ENCODE data around the gene CATSPERD.

CATSPERD gene

DNA sequence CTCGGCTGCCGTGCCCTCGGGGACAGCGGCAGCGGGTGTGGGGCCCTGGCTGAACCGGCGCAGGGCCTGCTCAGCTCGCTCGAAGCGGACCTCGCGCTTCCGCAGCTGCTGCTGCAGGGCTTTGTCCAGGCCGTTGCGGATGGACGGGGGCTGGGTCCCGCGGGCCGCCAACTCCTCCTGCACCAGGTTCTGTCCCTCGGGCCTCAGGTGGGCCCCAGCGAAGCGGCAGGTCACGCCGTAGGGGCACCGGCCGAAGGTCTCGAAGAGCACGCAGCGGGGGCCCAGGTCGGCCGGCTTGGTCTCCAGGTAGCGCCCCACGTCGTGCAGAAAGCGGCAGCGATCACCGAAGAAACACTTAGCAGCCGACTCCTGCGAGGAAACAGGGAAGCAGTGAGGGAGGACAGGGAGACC is 68.9 kb downstream of the CATSPERD start:
- no peak for DNase-seq

DNA sequence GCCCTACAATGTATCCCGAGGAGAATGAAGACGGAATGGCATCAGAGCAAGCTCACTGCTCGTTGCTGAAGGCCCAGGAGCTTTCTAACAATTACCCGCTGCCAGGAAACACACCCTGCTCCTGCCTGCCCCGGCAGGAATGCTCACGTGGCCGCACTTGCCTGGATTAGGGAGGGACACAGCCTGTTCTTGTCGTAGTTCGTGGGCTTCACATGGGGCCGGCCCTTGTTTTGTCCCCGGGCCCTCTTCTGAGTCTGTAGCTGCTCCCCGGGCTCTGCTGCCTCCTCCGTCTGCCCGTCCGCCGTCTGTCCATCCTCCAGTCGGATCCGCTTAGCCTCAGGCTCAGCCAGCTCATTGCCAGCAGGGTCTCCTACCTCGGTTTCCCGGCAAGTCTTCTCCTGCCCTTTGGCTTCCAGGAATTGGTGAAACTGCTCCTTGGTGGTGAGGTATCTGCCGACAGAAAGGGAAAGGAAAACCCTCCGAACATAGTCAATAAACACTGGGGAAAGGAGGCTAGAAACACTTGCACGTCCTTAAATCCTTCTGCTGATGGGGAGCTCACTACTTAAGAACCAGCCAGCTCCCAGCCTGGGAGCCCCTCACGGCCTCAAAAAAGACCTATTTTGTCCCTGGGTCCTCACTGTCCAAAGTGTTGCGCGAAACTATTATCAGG is 69.6 kb downstream of the CATSPERD start:
- no peak for DNase-seq

DNA sequence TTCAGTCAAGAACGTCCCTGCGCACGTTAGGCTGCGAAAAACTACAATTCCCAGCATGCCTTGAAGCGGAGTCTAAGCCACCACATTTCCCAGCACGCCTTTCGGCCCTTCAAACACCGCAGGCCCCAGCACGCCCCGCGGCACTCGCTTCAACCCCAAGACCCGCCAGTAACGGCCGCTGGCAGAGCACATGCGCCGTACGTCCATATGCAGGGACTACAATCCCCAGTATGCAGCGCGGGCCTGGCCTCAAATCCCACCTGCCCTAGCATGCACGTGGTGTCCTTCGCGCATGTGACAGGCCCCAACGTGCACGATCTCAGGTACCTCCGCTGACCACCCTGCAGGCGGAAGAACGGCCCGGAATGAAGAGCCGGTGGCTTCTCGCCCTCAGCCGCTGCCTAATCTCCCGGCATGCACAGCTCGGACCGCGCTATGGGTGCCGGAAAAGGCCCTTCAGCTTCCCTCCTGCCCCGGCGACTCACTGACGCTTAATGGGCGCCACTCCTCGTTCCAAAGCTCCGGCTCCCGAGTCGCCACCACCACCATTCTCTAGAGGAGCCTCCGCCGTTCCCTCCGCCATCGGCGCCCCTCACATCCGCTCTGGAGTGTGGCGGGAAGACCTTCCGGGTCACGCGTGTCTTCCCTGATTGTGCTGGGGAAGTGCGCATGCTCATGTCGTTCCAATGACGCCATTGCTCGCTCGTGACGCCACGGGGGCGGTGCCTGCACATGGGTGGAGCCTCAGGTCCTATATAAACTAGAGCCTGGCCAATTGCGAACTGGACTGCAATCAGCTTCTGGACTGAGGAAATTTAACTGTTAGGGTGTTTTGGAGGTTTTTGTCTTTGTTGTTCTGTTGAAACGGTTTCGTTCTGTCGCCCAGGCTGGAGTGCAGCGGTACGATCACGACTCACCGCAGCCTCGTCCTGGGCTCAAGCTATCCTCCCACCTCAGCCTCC is 70.4 kb downstream of the CATSPERD start, which contains the start of gene DUS3L:
DUS3L (minus strand) TSS at position 605 of the 962 bp plus-strand sequence; CDS start at position 583, 22 bp downstream.
- DNase-seq = peak; percentile 97

DNA sequence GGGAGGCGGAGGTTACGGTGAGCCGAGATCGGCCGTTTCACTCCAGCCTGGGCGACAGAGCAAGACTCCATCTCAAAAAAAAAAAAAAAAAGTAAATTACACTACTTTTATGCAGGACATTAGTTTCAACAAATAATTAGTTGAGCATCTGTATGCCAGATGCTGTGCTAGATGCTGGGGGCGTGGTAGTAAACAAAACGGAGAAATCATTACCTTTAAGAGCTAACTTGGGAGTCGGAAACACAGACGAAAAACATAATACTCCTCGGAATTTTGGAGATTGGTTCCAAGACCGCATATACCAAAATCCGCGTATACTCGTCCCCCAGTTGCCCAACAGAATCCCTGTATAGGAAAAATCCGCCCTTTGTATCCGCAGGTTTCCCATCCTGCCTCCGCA is 71.8 kb downstream of the CATSPERD start:
- DNase-seq = no peak

DNA sequence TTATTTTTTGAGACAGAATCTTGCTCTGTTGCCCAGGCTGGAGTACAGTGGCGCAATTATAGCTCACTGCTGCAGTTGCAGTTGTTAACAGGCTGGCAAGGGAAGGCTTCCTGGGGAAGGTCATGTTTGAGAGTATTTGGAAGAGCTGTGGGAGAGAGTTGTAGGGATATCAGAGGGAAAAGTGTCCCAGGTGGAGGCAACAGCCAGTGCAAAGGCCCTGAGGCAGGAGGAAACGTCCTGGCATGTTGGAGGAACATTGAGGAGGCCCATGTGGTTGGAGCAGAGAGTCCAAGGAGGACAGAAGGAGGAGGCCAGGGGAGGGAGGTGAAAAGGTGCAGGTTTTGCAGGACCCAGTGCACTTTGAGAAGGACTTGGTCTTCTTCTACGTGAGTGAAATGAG is 72.8 kb downstream of the CATSPERD start:
- no peak for DNase-seq

DNA sequence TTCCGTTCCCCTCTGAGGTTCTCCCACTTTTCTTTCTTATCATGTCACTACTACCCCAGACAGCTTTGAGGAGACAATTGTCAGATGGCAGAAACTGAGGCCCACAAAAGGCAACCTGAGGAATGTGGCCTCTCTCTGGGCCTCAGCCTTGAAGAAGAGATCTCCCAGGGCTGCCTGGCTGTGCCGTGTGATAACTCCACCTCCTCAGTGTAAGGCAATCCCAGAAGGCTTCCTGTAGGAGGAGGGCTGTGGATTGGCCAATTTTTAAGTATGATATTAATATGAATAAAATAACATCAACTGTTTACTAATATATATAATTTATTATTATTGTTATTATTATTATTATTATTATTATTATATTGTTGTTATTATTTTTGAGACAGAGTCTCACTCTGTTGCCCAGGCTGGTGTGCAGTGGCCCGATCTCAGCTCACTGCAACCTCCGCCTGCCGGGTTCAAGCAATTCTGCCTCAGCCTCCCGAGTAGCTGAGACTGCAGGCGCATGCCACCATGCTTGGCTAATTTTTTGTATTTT is 75.0 kb downstream of the CATSPERD start:
- DNase-seq = no peak

DNA sequence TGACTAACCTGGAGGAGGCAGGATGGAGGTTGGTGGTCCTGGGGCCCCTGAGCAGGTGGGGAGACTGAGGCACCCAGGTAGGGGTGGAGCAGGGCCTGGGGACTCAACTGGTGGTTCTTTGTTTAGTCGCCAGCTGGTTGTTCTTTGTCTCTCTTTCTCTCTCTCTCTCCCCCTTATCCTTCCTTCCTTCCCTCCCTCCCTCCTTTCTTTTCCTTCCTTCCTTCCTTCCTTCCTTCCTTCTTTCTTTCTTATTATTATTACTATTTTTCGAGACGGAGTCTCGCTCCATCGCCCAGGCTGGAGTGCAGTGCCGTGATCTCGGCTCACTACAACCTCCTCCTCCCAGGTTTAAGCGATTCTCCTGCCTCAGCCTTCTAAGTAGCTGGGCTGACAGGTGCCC is 77.8 kb downstream of the CATSPERD start:
- no peak for DNase-seq

DNA sequence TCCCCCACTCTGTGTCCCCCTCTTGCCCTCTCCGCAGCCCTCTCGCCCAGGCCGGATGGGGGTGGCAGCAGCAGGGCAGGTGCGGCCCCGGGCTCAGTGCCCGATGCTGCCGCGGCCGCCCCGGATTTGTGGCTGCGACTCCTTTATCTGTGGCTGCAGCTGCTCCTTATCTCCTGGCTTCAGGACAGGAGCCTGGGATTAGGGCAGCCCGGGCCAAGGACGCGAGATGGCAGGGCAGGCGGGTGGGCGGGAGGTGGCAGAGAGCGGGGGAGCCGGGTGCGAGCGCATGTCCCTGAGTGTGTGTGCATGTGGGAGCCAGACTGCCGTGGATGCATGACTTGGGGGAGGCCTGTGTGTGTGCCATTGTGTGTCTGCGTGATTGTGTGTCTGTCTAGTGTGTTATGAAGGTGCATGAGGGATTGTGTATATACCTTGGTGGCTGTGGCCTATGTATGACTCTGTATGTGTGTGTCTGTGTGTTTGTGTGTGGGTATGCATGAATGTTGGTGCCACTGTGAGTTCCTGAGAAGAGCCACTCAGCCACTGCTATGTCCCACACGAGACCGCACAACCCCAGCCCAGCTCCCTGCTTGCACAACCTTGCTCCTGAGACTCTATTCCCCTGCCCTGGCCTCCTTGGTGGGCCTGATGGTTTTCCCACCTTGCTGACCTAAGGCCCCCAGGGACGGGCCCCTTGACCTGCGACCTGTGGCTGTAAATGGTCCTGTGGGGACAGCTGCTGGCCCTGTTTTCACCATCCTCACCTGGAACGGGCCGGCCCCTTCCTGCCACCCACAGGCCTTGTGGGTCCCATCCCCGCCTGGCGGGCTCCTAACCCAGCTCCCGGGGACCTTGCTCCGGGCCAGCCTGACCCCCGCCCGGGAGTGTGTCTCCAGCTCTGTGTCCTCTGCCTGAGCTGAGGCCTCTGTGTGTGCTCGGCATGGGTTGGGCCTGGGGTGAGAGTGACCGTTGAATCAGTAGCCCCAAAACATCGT is 79.1 kb downstream of the CATSPERD start:
- peak; percentile 76 for DNase-seq

DNA sequence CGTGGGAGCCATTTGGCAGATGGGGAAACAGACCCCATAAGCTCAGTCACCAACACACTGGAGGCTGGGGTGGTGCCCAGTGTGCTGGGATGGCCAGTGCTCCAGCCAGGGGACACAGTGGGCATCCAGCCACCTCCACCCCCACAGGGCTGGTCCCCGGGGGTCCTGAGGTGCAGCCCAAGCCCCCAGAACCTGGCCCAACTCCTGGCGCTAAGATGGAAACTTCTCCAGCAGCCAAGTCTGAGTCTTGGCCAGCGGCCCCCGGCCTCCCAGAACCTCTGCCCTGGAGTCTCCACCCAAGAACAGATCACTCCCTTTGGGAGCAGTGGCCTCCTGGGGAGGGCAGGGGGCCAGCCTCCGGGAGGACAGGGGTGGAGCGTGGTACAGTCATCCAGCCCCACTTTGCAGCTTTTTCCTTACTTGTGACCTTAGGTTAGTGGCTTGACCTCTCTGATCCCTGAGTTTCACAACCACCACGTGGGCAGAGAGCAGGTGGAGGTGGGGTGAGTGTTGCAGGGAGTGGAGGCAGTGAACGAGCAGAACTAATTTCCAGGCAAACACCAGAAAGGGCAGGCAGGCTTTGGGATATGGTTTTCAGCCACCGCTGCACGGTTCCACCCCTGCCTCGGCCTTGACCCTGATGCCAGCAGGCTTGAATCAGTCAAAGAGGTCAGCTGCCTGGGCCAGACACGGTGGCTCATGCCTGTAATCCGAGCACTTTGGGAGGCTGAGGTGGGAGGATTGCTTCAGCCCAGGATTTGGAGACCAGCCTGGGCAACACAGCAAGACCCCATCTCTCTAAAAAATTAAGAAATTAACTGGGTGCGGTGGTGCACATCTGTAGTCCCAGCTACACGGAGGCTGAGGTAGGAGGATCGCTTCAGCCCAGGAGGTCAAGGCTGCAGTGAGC is 80.2 kb downstream of the CATSPERD start:
- no peak for DNase-seq

DNA sequence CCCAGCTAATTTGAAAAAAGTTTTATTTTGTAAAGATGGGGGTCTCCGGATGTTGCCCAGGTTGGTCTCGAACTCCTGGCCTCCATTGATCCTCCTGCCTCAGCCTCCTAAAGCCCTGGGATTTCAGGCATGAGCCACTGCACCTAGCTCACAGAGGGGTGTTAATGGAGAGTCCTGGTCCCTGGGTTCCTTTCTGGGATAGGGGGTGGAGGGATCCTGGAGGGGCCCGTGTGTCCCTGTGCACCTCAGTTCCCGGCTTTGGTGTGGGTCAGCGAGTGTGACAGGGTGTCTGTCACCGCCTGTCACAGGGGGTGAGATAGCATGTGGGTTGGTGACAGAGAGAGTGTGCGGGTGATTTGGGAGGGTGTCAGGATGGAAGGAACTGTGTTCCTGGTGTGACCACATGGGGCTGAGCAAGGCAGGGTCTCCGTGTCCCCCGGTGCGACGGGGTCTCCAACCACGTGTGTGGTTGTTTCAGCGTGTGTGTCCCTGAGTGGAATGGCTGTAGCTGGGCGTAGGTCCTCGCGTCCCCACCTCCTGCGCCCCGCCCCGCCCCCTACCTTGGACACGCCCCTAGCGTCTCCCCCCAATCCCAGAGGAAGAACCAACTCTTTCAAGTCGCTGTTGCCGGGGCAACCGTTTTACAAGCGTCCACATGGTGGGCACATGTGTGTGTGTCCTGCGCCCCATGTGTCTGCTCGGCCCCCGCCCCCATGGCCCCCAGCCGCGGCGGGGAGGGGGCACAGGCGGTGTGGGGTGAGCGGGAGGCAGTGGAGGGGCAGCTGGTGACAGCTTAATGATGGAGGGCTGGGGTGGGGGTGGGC is 81.6 kb downstream of the CATSPERD start:
- no peak for DNase-seq

DNA sequence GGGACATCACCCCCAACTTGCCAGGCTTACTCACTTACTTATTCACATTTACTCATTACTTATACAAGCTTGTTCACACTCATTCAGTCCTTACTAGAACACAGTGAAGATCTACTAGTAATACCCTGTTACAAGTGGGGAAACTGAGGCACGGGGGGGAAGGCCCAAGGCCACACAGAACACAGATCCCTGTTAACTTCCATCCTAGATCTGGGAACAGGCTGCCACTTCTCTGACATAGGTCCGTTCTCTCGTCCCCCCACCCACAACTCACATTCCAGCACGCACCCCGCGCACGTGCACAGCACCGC is 83.0 kb downstream of the CATSPERD start:
- DNase-seq = no peak

DNA sequence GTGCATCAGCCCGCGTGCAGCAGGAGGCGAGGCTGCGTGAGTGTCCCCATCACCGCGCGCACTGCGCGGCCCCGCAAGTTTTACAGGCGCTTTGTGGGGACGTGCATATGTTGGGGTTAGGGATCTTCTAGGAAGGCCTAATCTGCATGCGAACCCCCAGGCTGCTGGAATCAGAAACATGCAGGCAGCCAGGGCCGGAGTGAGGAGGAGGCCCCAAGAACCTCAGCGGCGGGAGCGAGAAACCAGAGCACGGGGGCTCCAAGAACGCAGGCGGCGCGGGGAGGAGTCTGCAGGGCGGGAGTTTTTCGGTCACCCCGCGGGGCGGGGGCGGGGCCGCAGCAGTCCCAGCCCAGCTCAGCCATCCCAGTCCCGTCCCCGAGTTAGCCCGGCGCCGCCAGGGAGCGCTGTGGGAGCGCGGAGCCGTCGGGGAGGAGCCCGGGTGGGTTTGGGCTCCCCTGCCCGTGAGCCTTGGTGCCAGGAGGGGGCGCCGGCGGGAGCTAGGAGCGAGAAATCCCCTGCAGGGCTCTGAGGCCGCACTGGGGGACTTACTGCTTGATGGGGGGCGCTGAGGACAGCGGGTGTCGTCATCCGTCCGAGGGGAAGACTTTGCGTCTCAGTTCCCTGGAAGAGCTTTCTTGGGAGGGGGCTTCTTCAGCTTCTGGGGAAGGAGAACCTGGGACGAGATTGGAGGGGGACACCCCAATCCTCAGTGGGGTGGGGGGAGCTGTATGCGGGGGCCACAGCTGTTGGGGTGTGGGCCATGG is 83.5 kb downstream of the CATSPERD start:
- peak; percentile 82 for DNase-seq

DNA sequence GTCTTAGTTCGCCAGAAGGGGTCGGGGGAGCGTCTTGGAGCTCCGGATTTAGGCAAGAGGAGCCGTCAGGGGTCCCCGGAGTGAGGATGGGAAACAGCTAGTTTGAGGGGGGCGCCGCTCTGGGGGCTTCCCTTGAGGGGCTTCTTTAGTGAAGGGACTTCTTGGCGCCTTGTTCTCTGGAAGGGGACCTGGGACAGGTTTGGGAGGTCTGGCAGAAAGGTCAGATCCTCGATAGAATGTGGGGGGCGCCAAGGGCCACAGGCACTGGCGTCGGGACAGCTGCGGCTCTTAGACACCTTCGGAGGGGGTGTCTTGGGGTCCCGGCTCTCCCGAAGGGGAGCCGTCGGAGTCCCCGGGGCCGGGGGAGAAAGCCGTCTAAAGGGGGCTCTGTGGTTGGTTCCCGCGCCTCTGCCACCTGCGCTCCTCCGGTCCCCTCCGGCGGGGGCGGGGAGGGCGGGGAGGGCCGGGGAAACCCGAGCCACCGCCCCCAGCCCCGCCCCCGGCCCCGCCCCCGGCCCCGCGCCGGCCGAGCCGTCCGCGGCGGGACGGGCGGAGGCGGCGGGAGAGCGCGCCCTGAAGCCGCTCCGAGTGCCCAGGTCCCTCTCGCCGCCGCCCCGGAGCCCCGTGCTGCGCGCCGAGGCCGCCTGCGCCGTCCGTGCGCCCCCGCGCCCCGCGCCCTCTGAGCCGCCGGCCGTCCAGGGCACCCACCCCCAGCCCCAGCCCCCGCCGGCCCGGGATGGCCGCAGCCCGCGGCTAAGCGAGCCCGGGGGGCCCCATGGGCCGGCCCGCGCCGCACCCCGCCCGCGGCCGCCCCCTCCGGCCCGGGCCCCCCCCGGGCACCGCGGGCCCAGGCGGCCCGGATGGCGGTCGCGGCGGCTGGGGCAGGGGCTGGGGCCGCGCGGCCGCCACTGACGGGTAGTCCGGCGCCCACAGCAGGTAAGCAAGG is 84.4 kb downstream of the CATSPERD start, which contains the start of gene NRTN:
NRTN (plus strand) TSS at position 552 of the 946 bp plus-strand sequence. CDS start 19,099 bp downstream, outside the sequence.
- no peak for DNase-seq

DNA sequence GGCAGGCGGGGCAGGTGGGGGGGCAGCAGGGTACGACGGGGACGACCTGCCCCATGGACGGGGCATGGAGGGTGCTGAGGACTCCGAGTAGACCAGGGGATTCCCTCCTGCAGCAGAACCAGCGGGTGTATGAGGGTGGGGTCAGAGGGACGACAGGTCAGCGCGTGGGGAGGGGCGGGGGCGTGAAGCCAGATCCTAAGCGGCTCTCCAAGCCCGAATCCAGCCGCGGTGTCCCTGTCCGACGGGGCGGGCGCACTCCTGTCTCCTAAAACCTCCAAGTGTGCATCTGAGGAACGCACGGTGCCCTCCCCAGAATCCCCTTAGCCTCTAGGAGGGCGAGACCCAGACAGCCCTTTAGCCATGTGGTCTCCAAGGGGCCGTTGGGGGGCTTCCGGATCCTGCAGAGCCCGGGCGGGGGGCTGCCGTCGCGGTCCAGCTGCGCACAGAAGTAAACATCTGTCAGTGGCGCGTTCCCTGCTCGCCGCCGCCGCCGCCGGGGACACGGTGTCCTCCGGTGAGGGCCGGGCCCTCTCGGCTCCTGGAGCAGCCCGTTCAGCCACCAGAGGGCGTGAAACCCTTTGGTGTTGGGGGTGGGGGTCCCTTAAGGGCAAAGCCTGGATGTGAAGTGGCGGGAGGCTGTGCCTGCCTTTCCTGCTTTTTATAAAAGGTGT is 85.2 kb downstream of the CATSPERD start:
- DNase-seq = peak; percentile 62

DNA sequence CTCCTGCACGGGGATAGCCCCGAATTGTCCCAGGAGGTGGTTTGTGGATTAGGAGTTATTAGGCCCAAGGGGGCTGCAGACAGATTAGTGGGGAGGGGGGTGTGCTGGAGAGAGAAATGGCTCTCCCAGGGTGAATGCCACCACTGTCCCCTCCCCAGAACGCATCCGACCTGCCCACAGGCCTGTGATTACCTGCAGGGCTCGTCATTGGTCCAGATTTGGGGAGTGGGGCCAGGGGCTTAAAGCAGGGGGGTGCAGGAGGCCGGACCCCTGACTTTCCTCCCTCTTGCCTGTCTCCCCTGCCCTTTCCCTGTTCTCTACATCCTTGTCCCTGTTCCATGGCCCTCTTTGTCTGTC is 85.7 kb downstream of the CATSPERD start:
- no peak for DNase-seq

DNA sequence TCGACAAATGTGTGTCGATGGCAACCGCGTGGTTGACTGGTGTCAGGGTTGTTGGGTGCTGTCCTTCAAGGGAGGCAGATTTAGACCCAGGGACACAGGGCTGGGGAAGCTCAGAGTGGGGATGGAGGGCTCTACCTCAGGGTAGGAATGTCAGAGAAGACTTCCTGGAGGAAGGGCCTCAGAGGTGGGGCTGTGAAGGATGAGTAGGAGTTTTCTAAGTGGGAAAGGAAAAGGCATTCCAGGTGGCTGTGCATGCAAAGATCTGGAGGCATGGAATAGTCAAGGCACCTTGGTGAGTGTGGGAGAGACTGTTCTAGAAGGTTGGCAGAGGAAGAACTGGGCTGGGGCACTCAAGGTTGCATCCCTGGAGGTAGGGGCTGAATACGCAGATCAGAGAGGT is 86.5 kb downstream of the CATSPERD start:
- no peak for DNase-seq

DNA sequence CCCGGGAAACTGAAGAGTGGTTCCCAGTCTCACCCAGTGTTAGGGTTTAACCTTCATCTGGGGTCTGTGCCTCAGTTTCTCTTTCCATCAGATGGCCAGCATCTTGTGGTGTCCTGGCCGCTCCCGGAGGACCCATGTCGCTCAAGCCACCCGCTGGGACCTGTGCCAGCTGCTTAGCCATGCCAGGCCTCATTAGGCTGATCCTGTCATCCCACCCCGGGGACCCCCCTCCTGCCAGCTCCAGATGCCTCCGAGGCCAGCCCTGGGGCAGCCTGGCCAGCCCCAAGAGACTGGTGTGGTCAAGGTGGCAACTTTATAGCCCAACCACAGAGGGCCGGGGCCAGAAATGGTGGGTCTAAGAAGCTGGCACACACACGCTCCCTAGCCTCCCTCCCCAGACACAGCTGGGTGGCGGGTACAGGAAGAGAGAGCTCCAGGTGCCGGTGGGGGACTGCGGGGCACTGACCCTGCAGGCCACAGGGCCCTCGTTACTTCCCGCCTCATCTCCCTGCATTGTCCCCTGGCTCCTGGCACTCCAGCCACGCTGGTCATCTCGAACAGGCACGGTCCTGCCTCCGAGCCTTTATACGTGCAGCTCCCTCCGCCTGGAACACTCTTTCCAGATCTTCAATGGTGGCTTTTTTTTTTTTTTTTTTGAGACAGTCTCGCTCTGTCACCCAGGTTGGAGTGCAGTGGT is 87.8 kb downstream of the CATSPERD start:
- DNase-seq = no peak
